Prostate gland (tissue), 2 donors: Measurements from ENCODE around the gene CD40LG.

Experiments used
- POLR2AphosphoS5 ChIP-seq: sonication (generic); formaldehyde crosslinking; IDR thresholded peaks from one replicate; pipeline ENCODE4 v1.6.1; 2017; ENCODE audit warnings: antibody characterized with exemption
- TF ChIP-seq, protein P1 (sequence below), 4 experiments: fragments of 200-600 bp in 2 of 4; fragments of 450-650 bp in 2 of 4; sonication (generic) in 2 of 4; IDR thresholded peaks; 1 replicate in 3 of 4; 2 replicates in 1 of 4; pipeline ENCODE4 v1.5.1; 2016 to 2019; ENCODE audit warnings: antibody characterized with exemption in 4 of 4, mild to moderate bottlenecking in 2 of 4, moderate library complexity in 2 of 4

DNA sequence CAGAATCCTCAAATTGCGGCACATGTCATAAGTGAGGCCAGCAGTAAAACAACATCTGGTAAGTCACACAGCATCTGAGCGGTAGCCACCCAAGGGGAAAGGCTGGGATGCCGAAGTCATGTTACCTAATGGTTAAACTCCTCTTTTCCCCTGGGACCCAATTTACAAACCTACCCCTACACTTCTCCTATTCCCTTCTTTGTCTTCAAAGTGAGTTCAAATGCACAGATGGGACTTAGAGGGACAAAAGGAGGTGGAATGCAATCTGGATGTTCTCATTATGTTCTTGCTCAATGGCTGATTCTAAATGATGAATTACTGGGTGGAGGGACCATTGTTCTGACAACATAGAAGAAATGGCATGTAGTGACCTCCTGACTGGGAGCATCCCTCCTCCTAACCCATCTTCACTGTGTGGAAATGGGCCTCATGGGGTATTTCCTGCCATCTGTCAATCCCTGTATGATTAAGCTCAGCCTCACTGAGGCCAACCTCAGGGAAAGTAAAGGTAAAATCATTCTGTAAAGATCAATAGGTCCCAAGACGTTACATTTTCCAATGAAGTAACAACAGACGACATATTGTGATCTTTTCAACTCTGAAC, 8.5 kb downstream of the CD40LG start:
- TF ChIP-seq POLR2AphosphoS5: no peak
- TF ChIP-seq, protein P1, sequence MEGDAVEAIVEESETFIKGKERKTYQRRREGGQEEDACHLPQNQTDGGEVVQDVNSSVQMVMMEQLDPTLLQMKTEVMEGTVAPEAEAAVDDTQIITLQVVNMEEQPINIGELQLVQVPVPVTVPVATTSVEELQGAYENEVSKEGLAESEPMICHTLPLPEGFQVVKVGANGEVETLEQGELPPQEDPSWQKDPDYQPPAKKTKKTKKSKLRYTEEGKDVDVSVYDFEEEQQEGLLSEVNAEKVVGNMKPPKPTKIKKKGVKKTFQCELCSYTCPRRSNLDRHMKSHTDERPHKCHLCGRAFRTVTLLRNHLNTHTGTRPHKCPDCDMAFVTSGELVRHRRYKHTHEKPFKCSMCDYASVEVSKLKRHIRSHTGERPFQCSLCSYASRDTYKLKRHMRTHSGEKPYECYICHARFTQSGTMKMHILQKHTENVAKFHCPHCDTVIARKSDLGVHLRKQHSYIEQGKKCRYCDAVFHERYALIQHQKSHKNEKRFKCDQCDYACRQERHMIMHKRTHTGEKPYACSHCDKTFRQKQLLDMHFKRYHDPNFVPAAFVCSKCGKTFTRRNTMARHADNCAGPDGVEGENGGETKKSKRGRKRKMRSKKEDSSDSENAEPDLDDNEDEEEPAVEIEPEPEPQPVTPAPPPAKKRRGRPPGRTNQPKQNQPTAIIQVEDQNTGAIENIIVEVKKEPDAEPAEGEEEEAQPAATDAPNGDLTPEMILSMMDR (IDR thresholded peaks at IDR 0.05): no peak
